Neural cell (in vitro differentiated cells): ENCODE measurements around the gene SBK3. TPM values are rescaled to one million over a fixed set of nuclear protein-coding genes. Genes with fewer than 3 reads are reported as not detected.

Experiments used
- H2AFZ ChIP-seq: fragments of 200-600, 300-800 bp; sonication (generic), shearing (Covaris generic); 2 replicates; pipeline ENCODE4 v1.6.0; 2014; ENCODE audit warnings: low read depth, mild to moderate bottlenecking, antibody characterized with exemption, low read length, moderate library complexity
- H3F3A ChIP-seq: fragments of 200-600 bp; shearing (Covaris generic); 2 replicates; pipeline ENCODE4 v1.6.1; 2016; ENCODE audit warnings: mild to moderate bottlenecking, moderate library complexity, mixed read lengths, antibody characterized with exemption, low read length; ENCODE audit not compliant: insufficient read depth, poor library complexity, severe bottlenecking
- H3K27ac ChIP-seq: fragments of 200-600, 300-800 bp; sonication (generic), shearing (Covaris generic); 2 replicates; pipeline ENCODE4 v1.5.1; 2014; ENCODE audit warnings: mild to moderate bottlenecking, low read length, moderate library complexity
- H3K27me3 ChIP-seq: fragments of 300-800, 200-600 bp; sonication (generic), shearing (Covaris generic); 2 replicates; pipeline ENCODE4 v1.6.0; 2014; ENCODE audit warnings: mild to moderate bottlenecking, low read depth, low read length, moderate library complexity; ENCODE audit not compliant: insufficient read depth
- H3K36me3 ChIP-seq: fragments of 300-800, 200-600 bp; sonication (generic), shearing (Covaris generic); 2 replicates; pipeline ENCODE4 v1.5.1; 2014; ENCODE audit warnings: mild to moderate bottlenecking, antibody characterized with exemption, low read length, moderate library complexity; ENCODE audit not compliant: insufficient read depth
- H3K4me2 ChIP-seq: fragments of 300-800, 200-600 bp; sonication (generic), shearing (Covaris generic); 2 replicates; pipeline ENCODE4 v1.6.0; 2014; ENCODE audit warnings: mild to moderate bottlenecking, low read length
- H3K4me3 ChIP-seq: fragments of 300-800, 200-600 bp; sonication (generic), shearing (Covaris generic); 2 replicates; pipeline ENCODE4 v1.5.1; 2014; ENCODE audit warnings: mild to moderate bottlenecking, low read length, moderate library complexity
- H3K79me2 ChIP-seq: fragments of 200-600 bp; shearing (Covaris generic); replicated peaks from 2 replicates; pipeline ENCODE4 v1.6.0; 2014; ENCODE audit warnings: mild to moderate bottlenecking, low read length, moderate library complexity; ENCODE audit not compliant: insufficient read depth
- H3K9ac ChIP-seq: fragments of 300-800, 200-600 bp; sonication (generic), shearing (Covaris generic); 2 replicates; pipeline ENCODE4 v1.6.1; 2016; ENCODE audit warnings: mild to moderate bottlenecking, low read length, mixed read lengths
- H3K9me2 ChIP-seq: fragments of 200-600 bp; shearing (Covaris generic); 2 replicates; pipeline ENCODE4 v1.6.1; 2016; ENCODE audit warnings: mild to moderate bottlenecking, low read length, mixed read lengths; ENCODE audit not compliant: insufficient read depth
- H3K9me3 ChIP-seq: fragments of 200-600, 300-800 bp; sonication (generic), shearing (Covaris generic); 2 replicates; pipeline ENCODE4 v1.6.1; 2016; ENCODE audit warnings: mild to moderate bottlenecking, mixed run types, low read length, moderate library complexity, mixed read lengths
- H4K20me1 ChIP-seq: fragments of 200-600 bp; shearing (Covaris generic); 2 replicates; pipeline ENCODE4 v1.6.1; 2016; ENCODE audit warnings: mild to moderate bottlenecking, mixed run types; ENCODE audit not compliant: insufficient read depth
- EP300 ChIP-seq: fragments of 450-650 bp; conservative IDR thresholded peaks from 2 replicates; pipeline ENCODE4 v1.6.1; 2014; ENCODE audit warnings: antibody characterized with exemption, mild to moderate bottlenecking, moderate library complexity; ENCODE audit not compliant: poor library complexity, severe bottlenecking
- EZH2 ChIP-seq: fragments of 200-600, 300-800 bp; shearing (Covaris generic), sonication (generic); IDR thresholded peaks from 2 replicates; pipeline ENCODE4 v1.6.1; 2014; ENCODE audit warnings: antibody characterized with exemption, low read length, borderline replicate concordance, mild to moderate bottlenecking; ENCODE audit not compliant: insufficient read depth, poor library complexity, severe bottlenecking
- MXI1 ChIP-seq: fragments of 450-650 bp; conservative IDR thresholded peaks from 2 replicates; pipeline ENCODE4 v1.6.1; 2014; ENCODE audit warnings: antibody characterized with exemption, mild to moderate bottlenecking; ENCODE audit not compliant: poor library complexity, severe bottlenecking
- POLR2AphosphoS5 ChIP-seq: IDR thresholded peaks from 2 replicates; pipeline ENCODE4 v1.6.1; 2012
- RAD21 ChIP-seq: fragments of 450-650 bp; conservative IDR thresholded peaks from 2 replicates; pipeline ENCODE4 v1.6.1; 2014; ENCODE audit warnings: antibody characterized with exemption, mild to moderate bottlenecking, moderate library complexity
- SMC3 ChIP-seq: fragments of 450-650 bp; conservative IDR thresholded peaks from 2 replicates; pipeline ENCODE4 v1.6.1; 2014; ENCODE audit warnings: antibody characterized with exemption, mild to moderate bottlenecking, moderate library complexity; ENCODE audit not compliant: poor library complexity
- TAF1 ChIP-seq: IDR thresholded peaks from 2 replicates; pipeline ENCODE4 v1.6.1; 2012; ENCODE audit warnings: low read depth
- polyA plus RNA-seq: library from polyadenylated mRNA; depleted of rRNA; stranded (reverse); fragments of >200 nt; gene quantifications from 2 replicates; pipeline ENCODE4 v1.2.3, GENCODE V29; 2014
- TF ChIP-seq, protein P1 (sequence below): IDR thresholded peaks from 2 replicates; pipeline ENCODE4 v1.6.1; 2012; ENCODE audit warnings: borderline replicate concordance
- TF ChIP-seq, protein P2 (sequence below): fragments of 450-650 bp; IDR thresholded peaks from 2 replicates; pipeline ENCODE4 v1.5.1; 2014; ENCODE audit warnings: antibody characterized with exemption, mild to moderate bottlenecking, moderate library complexity; ENCODE audit not compliant: poor library complexity, severe bottlenecking

The SBK3 gene
- polyA plus RNA-seq, 1 donor from 2014 or later = not detected

DNA sequence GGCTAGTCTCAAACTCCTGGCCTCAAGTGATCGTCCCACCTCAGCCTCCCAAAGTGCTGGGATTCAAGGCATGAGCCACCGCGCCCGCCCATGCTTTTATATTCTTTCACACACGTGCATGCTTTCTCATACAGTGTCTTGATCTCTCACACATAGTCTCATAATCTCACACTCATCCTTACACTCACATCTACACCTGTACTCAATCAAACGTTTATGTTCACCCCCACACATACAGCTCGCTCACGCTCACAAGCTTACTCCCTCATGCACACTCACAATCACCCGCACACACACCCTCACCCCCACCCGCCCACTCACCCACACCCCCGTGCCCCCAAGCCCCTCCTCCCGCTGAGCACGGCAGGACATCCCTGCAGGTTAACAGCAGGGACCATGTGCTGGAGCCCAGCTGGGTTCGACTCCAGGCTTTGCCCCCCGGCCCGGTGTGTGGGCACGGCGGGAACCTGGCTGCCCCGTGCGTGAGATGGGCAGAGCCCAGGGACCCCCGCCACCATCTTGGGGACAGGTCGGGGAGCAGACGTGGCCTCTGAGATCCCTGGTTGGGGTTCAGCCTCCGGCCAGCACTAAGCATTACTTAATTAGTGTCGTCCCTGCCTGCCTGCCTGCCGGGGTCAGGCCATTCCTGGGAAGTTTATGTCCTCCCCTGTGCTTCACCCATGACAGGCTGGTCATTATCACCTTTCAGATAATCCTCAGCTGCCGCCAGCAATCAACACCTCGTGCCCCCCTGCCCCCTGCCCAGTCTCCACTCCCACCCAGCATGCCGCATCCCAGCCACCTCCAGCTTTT lies 19.8 kb downstream of the SBK3 start:
- Histone ChIP-seq H3K4me2 (no peak overlapping the region), H3K27ac (no peak overlapping the region), H3F3A (no peaks in the 10 kb centered on the region), H4K20me1 (no peaks in the 10 kb centered on the region), H3K9ac (no peak overlapping the region), H3K36me3 (no peaks in the 10 kb centered on the region), H3K9me3 (no peaks in the 10 kb centered on the region), H3K9me2 (no peaks in the 10 kb centered on the region), H3K4me3 (no peak overlapping the region), H3K27me3 (no peaks in the 10 kb centered on the region), H2AFZ (no peak overlapping the region), H3K79me2 (no peaks in the 10 kb centered on the region)
- TF ChIP-seq EP300 (no peak), POLR2AphosphoS5 (no peak), RAD21 (no peak), TAF1 (no peak), MXI1 (no peak), EZH2 (no peak), SMC3 (no peak)
- TF ChIP-seq, protein P1, sequence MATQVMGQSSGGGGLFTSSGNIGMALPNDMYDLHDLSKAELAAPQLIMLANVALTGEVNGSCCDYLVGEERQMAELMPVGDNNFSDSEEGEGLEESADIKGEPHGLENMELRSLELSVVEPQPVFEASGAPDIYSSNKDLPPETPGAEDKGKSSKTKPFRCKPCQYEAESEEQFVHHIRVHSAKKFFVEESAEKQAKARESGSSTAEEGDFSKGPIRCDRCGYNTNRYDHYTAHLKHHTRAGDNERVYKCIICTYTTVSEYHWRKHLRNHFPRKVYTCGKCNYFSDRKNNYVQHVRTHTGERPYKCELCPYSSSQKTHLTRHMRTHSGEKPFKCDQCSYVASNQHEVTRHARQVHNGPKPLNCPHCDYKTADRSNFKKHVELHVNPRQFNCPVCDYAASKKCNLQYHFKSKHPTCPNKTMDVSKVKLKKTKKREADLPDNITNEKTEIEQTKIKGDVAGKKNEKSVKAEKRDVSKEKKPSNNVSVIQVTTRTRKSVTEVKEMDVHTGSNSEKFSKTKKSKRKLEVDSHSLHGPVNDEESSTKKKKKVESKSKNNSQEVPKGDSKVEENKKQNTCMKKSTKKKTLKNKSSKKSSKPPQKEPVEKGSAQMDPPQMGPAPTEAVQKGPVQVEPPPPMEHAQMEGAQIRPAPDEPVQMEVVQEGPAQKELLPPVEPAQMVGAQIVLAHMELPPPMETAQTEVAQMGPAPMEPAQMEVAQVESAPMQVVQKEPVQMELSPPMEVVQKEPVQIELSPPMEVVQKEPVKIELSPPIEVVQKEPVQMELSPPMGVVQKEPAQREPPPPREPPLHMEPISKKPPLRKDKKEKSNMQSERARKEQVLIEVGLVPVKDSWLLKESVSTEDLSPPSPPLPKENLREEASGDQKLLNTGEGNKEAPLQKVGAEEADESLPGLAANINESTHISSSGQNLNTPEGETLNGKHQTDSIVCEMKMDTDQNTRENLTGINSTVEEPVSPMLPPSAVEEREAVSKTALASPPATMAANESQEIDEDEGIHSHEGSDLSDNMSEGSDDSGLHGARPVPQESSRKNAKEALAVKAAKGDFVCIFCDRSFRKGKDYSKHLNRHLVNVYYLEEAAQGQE = no peak
- TF ChIP-seq, protein P2, sequence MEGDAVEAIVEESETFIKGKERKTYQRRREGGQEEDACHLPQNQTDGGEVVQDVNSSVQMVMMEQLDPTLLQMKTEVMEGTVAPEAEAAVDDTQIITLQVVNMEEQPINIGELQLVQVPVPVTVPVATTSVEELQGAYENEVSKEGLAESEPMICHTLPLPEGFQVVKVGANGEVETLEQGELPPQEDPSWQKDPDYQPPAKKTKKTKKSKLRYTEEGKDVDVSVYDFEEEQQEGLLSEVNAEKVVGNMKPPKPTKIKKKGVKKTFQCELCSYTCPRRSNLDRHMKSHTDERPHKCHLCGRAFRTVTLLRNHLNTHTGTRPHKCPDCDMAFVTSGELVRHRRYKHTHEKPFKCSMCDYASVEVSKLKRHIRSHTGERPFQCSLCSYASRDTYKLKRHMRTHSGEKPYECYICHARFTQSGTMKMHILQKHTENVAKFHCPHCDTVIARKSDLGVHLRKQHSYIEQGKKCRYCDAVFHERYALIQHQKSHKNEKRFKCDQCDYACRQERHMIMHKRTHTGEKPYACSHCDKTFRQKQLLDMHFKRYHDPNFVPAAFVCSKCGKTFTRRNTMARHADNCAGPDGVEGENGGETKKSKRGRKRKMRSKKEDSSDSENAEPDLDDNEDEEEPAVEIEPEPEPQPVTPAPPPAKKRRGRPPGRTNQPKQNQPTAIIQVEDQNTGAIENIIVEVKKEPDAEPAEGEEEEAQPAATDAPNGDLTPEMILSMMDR = no peak

DNA sequence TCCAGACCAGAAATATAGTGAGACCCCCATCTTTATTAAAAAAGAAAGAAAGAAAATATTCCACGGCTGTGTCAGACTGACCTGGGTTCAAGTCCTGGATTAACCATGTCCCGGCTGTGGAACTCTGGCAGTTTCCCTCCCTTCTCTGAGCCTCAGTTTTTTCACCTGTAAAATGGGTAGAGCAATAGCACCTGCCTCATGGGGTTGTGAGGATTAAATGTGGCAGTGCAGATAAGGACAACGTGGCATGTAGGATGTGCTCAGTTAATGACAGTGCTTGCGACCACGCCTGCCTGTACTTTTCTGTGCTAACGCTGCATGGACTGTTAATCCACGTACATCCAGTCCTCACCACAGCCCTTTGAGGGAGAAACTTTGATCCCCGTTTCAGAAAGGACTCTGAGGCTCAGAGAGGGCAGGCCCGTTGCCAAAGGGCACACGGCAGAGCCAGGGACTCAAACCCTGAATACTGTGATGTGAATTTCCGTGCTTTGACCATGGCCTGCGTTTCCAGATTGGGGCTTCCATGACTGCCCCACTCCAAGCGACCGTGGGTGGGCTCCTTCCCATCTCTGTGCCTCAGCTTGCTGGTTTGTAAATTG lies 24.6 kb downstream of the SBK3 start:
- Histone ChIP-seq H4K20me1 (no peaks in the 10 kb centered on the region), H3K27ac (no peak overlapping the region), H3K27me3 (no peaks in the 10 kb centered on the region), H2AFZ (no peak overlapping the region), H3K4me3 (no peak overlapping the region), H3K4me2 (no peak overlapping the region), H3K9me3 (no peaks in the 10 kb centered on the region), H3F3A (no peaks in the 10 kb centered on the region), H3K9ac (no peak overlapping the region), H3K36me3 (no peaks in the 10 kb centered on the region), H3K79me2 (no peaks in the 10 kb centered on the region), H3K9me2 (no peaks in the 10 kb centered on the region)
- no peak for TF ChIP-seq POLR2AphosphoS5
- TF ChIP-seq RAD21 = no peak
- TF ChIP-seq TAF1 = no peak
- no peak for TF ChIP-seq SMC3
- no peak for TF ChIP-seq MXI1
